ENCODE data around the gene FUT8. TPM values are rescaled to one million over a fixed set of nuclear protein-coding genes. Genes with fewer than 3 reads are reported as not detected.

FUT8 gene
- total and polyA plus RNA-seq, 7 donors: 3.2 to 8.6 (median 5.5) TPM

DNA sequence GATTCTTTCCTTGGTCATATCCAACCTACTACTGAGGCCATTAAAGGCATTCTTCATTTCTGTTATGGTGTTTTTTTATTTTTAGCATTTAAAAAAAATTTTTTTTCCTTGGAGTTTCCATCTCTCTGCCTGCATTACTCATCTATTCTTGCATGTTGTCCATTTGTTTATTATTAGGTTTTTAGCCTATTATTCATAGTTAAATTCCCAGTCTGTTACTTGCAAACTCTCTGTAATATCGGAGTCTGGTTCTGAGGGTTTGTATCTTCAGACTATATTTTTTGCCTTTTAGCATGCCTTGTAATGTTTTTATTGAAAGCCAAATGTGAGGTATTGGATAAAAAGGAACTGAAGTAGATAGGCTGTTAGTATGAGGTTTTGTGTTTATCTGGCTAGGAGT is 284.3 kb downstream of the FUT8 start:
- no peak for ATAC-seq
- WGBS, 3 donors: 88 to 99% (median 98%) methylated on average over 1 of the region's 1 CpG
- Histone ChIP-seq H3K27ac (no peak overlapping the region), H3K4me1 (no peaks in the 10 kb centered on the region), H3K27me3 (ENCODE audit: insufficient read depth in 3 of 3, low read length in 2 of 3) (no peaks in the 10 kb centered on the region), H3K36me3 (ENCODE audit: insufficient read depth in 1 of 2, low read depth in 1 of 2) (no peaks in the 10 kb centered on the region), H3K9me3 (no peaks in the 10 kb centered on the region), H3K4me3 (no peak overlapping the region)
- TF ChIP-seq, protein P1, sequence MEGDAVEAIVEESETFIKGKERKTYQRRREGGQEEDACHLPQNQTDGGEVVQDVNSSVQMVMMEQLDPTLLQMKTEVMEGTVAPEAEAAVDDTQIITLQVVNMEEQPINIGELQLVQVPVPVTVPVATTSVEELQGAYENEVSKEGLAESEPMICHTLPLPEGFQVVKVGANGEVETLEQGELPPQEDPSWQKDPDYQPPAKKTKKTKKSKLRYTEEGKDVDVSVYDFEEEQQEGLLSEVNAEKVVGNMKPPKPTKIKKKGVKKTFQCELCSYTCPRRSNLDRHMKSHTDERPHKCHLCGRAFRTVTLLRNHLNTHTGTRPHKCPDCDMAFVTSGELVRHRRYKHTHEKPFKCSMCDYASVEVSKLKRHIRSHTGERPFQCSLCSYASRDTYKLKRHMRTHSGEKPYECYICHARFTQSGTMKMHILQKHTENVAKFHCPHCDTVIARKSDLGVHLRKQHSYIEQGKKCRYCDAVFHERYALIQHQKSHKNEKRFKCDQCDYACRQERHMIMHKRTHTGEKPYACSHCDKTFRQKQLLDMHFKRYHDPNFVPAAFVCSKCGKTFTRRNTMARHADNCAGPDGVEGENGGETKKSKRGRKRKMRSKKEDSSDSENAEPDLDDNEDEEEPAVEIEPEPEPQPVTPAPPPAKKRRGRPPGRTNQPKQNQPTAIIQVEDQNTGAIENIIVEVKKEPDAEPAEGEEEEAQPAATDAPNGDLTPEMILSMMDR (IDR thresholded peaks at IDR 0.05): no peak
- no peak for DNase-seq
- intact Hi-C loops (cut with DNase I): no loop called here

DNA sequence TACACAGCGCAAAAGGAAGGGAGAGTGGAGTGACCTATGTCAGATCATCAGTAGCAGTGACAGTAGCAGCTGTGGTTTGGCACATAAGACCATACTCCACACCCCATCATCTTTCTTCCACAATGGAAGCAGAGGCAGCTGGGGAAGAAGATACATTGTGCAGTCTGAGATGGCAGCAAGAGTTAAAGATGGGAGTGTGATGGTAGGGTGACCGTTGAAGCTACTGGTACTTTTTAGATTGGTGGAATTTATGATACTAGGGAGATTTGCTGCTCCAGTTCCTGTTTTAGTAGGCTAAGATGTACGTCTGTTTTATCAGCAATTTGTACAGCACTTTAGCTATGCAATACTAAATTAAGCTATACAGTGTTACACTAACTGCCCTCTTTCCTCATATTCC is 291.0 kb downstream of the FUT8 start:
- 63 to 69% (median 65%) methylated on average over 3 of the region's 3 CpGs for WGBS, 3 donors
- intact Hi-C loops (cut with DNase I): no loop called here
- H3K9me3 ChIP-seq: peaks cover 8% of the 10 kb centered on the region
- ATAC-seq: no peak
- no peak for DNase-seq
- no peaks in the 10 kb centered on the region for H3K36me3 ChIP-seq (ENCODE audit: insufficient read depth in 1 of 2, low read depth in 1 of 2)
- TF ChIP-seq, protein P1 (IDR thresholded peaks at IDR 0.05): no peak
- no peak overlapping the region for H3K4me3 ChIP-seq
- no peak overlapping the region for H3K27ac ChIP-seq
- H3K4me1 ChIP-seq: peaks cover 4% of the 10 kb centered on the region
- no peaks in the 10 kb centered on the region for H3K27me3 ChIP-seq (ENCODE audit: insufficient read depth in 3 of 3, low read length in 2 of 3)

DNA sequence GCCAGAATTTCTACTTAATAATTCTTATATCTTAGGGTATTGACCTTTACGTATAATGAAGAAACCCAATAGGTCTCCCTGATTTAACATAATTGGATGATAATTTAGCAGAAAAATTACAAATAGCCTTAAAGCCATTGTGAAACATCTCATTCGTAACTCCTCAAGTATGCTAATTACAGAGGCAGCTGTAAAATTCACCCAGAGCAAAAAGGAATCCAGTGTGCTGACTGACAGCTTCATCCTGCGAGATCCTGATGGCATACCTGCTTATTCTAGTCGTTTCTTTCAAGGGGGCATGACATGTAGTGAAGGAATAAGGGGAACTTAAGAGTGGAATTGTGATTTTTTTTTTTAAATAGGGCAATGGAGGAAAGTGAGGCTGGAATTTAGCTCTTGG is 291.5 kb downstream of the FUT8 start:
- TF ChIP-seq, protein P1 (IDR thresholded peaks at IDR 0.05): no peak
- Histone ChIP-seq H3K27ac (no peak overlapping the region), H3K9me3 (peaks cover 8% of the 10 kb centered on the region), H3K27me3 (ENCODE audit: insufficient read depth in 3 of 3, low read length in 2 of 3) (no peaks in the 10 kb centered on the region), H3K36me3 (ENCODE audit: insufficient read depth in 1 of 2, low read depth in 1 of 2) (no peaks in the 10 kb centered on the region), H3K4me1 (peaks cover 4% of the 10 kb centered on the region), H3K4me3 (no peak overlapping the region)
- WGBS, 3 donors: 62 to 72% (median 64%) methylated on average over 4 of the region's 4 CpGs
- no peak for DNase-seq
- no peak for ATAC-seq
- intact Hi-C loops (cut with DNase I): no loop called here

DNA sequence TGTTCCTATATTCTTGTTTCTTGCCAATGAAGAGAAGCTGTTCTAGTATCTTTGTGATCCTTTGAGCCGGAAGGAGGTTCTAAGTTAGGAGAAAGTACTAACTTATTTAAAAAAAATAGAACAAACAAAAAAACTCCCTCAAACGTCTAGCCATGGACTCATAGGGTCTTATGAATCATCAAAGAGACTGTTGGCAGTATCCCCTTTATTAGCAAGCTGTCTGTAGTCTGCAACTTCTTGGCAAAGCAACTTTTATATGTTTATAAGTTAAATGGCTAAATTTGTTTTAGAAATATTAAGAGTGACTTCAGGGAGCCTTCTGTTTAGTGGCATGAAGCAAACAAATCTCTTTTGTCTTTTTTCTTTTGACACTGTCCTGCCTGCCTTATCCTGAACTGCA is 291.9 kb downstream of the FUT8 start:
- Histone ChIP-seq H3K9me3 (peaks cover 8% of the 10 kb centered on the region), H3K27ac (peak overlapping the region; percentile 3), H3K36me3 (ENCODE audit: insufficient read depth in 1 of 2, low read depth in 1 of 2) (no peaks in the 10 kb centered on the region), H3K4me1 (peaks cover 4% of the 10 kb centered on the region), H3K27me3 (ENCODE audit: insufficient read depth in 3 of 3, low read length in 2 of 3) (no peaks in the 10 kb centered on the region), H3K4me3 (no peak overlapping the region)
- ATAC-seq (no peak), DNase-seq (no peak)
- intact Hi-C loops (cut with DNase I): no loop called here
- 54 to 72% (median 61%) methylated on average over 2 of the region's 2 CpGs for WGBS, 3 donors
- TF ChIP-seq, protein P1 (IDR thresholded peaks at IDR 0.05): no peak

DNA sequence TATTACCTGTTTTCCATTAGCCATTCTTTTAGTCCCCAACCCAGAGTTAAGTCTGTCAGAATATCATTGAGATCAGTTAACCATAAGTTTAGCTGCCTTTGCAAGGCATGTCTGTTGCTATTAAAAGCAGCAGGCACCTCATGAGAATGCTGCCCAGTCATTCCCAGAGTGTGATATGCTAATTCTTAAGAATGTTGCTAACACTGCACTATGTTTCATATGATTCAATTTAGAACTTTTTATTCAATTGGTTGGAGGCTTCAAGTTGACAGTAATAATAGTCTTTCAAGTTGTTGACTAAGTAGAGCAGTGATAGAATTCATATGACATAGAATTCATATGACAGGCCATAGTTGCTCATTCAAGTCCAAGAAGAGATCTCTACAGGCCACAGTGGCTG is 292.3 kb downstream of the FUT8 start:
- peak overlapping the region; percentile 3 for H3K27ac ChIP-seq

More for the DNA sequence above, 292.3 kb downstream of the FUT8 start:
- intact Hi-C loops (cut with DNase I): no loop called here
- Histone ChIP-seq H3K9me3 (peaks cover 8% of the 10 kb centered on the region), H3K4me1 (peaks cover 4% of the 10 kb centered on the region), H3K27me3 (ENCODE audit: insufficient read depth in 3 of 3, low read length in 2 of 3) (no peaks in the 10 kb centered on the region), H3K36me3 (ENCODE audit: insufficient read depth in 1 of 2, low read depth in 1 of 2) (no peaks in the 10 kb centered on the region), H3K4me3 (no peak overlapping the region)
- DNase-seq (no peak), ATAC-seq (peak in 3 of 4 donors; percentile 47 to 78 (median 48))
- TF ChIP-seq, protein P1 (IDR thresholded peaks at IDR 0.05): no peak
